Transverse colon (tissue), 4 donors: ENCODE results near the gene WBP11. TPM values are rescaled to one million over a fixed set of nuclear protein-coding genes. Genes with fewer than 3 reads are reported as not detected.

Experiments used
- DNase-seq: peaks from one replicate; pipeline ENCODE4 v3.0.0-alpha.2; 2019
- H3K27ac ChIP-seq, 4 donors: fragments of 200-600 bp; sonication (generic); 2 replicates each; pipeline ENCODE4 v1.5.1; 2016 to 2018; ENCODE audit warnings: inconsistent platforms in 4 of 4
- H3K27me3 ChIP-seq: fragments of 200-600 bp; sonication (generic); 2 replicates; pipeline ENCODE4 v1.5.1; 2017; ENCODE audit warnings: inconsistent platforms
- H3K36me3 ChIP-seq, 4 donors: fragments of 200-600 bp; sonication (generic); 2 replicates each; pipeline ENCODE4 v1.5.1; 2017 to 2019; ENCODE audit warnings: inconsistent platforms in 4 of 4
- H3K4me1 ChIP-seq, 4 donors: fragments of 200-600 bp; sonication (generic); 2 replicates each; pipeline ENCODE4 v1.5.1; 2017 to 2020; ENCODE audit warnings: inconsistent platforms in 4 of 4
- H3K4me3 ChIP-seq, 4 donors: fragments of 200-600 bp; sonication (generic); 1 replicate in 1 of 4; 2 replicates in 3 of 4; pipeline versions ENCODE4 v1.5.1 to v1.6.1; 2017 to 2019; ENCODE audit warnings: inconsistent platforms in 4 of 4
- H3K9me3 ChIP-seq, 2 donors: fragments of 200-600 bp; sonication (generic); 2 replicates each; pipeline ENCODE4 v1.5.1; 2017 to 2019; ENCODE audit warnings: inconsistent platforms in 2 of 2
- CTCF ChIP-seq, 5 experiments: fragments of 200-600 bp in 3 of 5; fragments of 450-650 bp in 2 of 5; sonication (generic) in 3 of 5; IDR thresholded peaks; 1 replicate in 2 of 5; 2 replicates in 3 of 5; pipeline ENCODE4 v1.5.1; 2016 to 2017; ENCODE audit warnings: antibody characterized with exemption in 5 of 5, inconsistent platforms in 3 of 5, mild to moderate bottlenecking in 2 of 5, moderate library complexity in 1 of 5
- EP300 ChIP-seq: sonication (generic); formaldehyde crosslinking; IDR thresholded peaks from one replicate; pipeline ENCODE4 v1.6.1; 2017; ENCODE audit warnings: antibody characterized with exemption, low read depth
- POLR2A ChIP-seq: fragments of 450-650 bp; IDR thresholded peaks from one replicate; pipeline ENCODE4 v1.6.1; 2016; ENCODE audit warnings: antibody characterized with exemption, mild to moderate bottlenecking, moderate library complexity
- POLR2AphosphoS5 ChIP-seq, 3 donors: sonication (generic); formaldehyde crosslinking; IDR thresholded peaks; one replicate each; pipeline ENCODE4 v1.6.1; 2016; ENCODE audit warnings: antibody characterized with exemption in 3 of 3
- WGBS, 2 donors: methylation state at CpG; one replicate each; pipeline ENCODE4 v1.1.5; 2018; ENCODE audit warnings: low coverage in 1 of 2; 5-methylcytosine and 5-hydroxymethylcytosine counted together
- in situ Hi-C, 4 donors: fragments of 200-750 bp; cut with MboI; loops; one replicate each; pipeline versions ENCODE4 v1.15.0 to v1.15.1; 2017; ENCODE audit warnings: low sequenced_read_pairs in 3 of 4, low pct_ligation_motif_present in 1 of 4, low pct_unique_long_range_greater_than_20kb in 1 of 4
- intact Hi-C: fragments of 100-400 bp; cut with DNase I; formaldehyde crosslinking; loops from one replicate; pipeline ENCODE4 v1.15.1; 2023; ENCODE audit warnings: low total_unique reads
- total RNA-seq, 4 donors: library from RNA; depleted of rRNA; stranded (reverse); fragments of >200 nt; gene quantifications; one replicate each; pipeline ENCODE4 v1.1.0, GENCODE V29; 2016

Gene WBP11
- total RNA-seq, 4 donors from 2014 or later: 7.4 to 19.4 (median 11.6) TPM

GRCh38 chr12:14839262-14839661 lies 36.0 kb upstream of the WBP11 start:
- Histone ChIP-seq H3K4me1 (peaks cover 10 to 39% (median 18%) of the 10 kb centered on the region in 4 donors), H3K27me3 (no peaks in the 10 kb centered on the region), H3K4me3 (no peak overlapping the region), H3K27ac (no peak overlapping the region), H3K36me3 (no peaks in the 10 kb centered on the region), H3K9me3 (no peaks in the 10 kb centered on the region)
- in situ Hi-C loops: loop anchor here in 2 of 4 donors (25.0 kb wide), 2 partner anchors 423 to 673 kb away; no protein-coding TSS in a partner anchor
- WGBS, 2 donors: 100% methylated on average over 1 of the region's 1 CpG; no CpG with 5 or more reads in 1 of the 2 donors
- DNase-seq: no peak
- intact Hi-C loops: no loop called here
- TF ChIP-seq CTCF (IDR thresholded peaks at IDR 0.05) (no peak), EP300 (no peak), POLR2A (no peak), POLR2AphosphoS5 (IDR thresholded peaks at IDR 0.05) (no peak)

GRCh38 chr12:14836336-14837210 lies 33.3 kb upstream of the WBP11 start:
- intact Hi-C loops (no loop called here), in situ Hi-C loops (loop anchor here in 2 of 4 donors (25.0 kb wide), 2 partner anchors 426 to 676 kb away; no protein-coding TSS in a partner anchor)
- no peaks in the 10 kb centered on the region for H3K36me3 ChIP-seq
- TF ChIP-seq POLR2AphosphoS5 (IDR thresholded peaks at IDR 0.05) (no peak), EP300 (no peak), CTCF (IDR thresholded peaks at IDR 0.05) (no peak), POLR2A (no peak)
- H3K9me3 ChIP-seq: no peaks in the 10 kb centered on the region
- no peak overlapping the region for H3K27ac ChIP-seq
- WGBS, 2 donors: 53 to 79% methylated on average over 4 to 7 of the region's 7 CpGs
- no peak for DNase-seq
- peaks cover 1 to 17% (median 3%) of the 10 kb centered on the region in 4 donors for H3K4me1 ChIP-seq
- no peaks in the 10 kb centered on the region for H3K27me3 ChIP-seq
- H3K4me3 ChIP-seq: no peak overlapping the region

- DNase-seq: no peak
- Histone ChIP-seq H3K9me3 (no peaks in the 10 kb centered on the region), H3K36me3 (no peaks in the 10 kb centered on the region), H3K4me3 (no peak overlapping the region), H3K27me3 (no peaks in the 10 kb centered on the region), H3K4me1 (no peaks in the 10 kb centered on the region), H3K27ac (no peak overlapping the region)
- intact Hi-C loops (no loop called here), in situ Hi-C loops (loop anchor here in 2 of 4 donors (25.0 kb wide), 2 partner anchors 428 to 678 kb away; no protein-coding TSS in a partner anchor)
- TF ChIP-seq CTCF (IDR thresholded peaks at IDR 0.05) (no peak), EP300 (no peak), POLR2A (no peak), POLR2AphosphoS5 (IDR thresholded peaks at IDR 0.05) (no peak)
Measured at GRCh38 chr12:14834509-14834908, 31.2 kb upstream of the WBP11 start.

- no peaks in the 10 kb centered on the region for H3K36me3 ChIP-seq
- in situ Hi-C loops (loop anchor here in 2 of 4 donors (25.0 kb wide), 2 partner anchors 428 to 678 kb away; no protein-coding TSS in a partner anchor), intact Hi-C loops (no loop called here)
- TF ChIP-seq EP300: no peak
- no peak for TF ChIP-seq CTCF (IDR thresholded peaks at IDR 0.05)
- TF ChIP-seq POLR2A: no peak
- TF ChIP-seq POLR2AphosphoS5 (IDR thresholded peaks at IDR 0.05): no peak
- no peaks in the 10 kb centered on the region for H3K27me3 ChIP-seq
- H3K4me1 ChIP-seq: no peaks in the 10 kb centered on the region
- no peak overlapping the region for H3K4me3 ChIP-seq
- no peaks in the 10 kb centered on the region for H3K9me3 ChIP-seq
- no peak for DNase-seq
- 42 to 63% methylated on average over 1 of the region's 1 CpG for WGBS, 2 donors
- H3K27ac ChIP-seq: no peak overlapping the region
Measured at GRCh38 chr12:14833952-14834351, 30.7 kb upstream of the WBP11 start.
